GM06990 (cell line): Measurements from ENCODE around the gene CASZ1.

ENCODE experiments used
- DNase-seq: peaks from one replicate; pipeline ENCODE4 v3.0.0-alpha.2; 2011; ENCODE audit not compliant: insufficient read length; ENCODE audit errors: extremely low read depth
- H3K27me3 ChIP-seq: replicated peaks from 2 replicates; pipeline ENCODE4 v1.6.0; 2011; ENCODE audit warnings: low read length; ENCODE audit not compliant: control insufficient read depth, insufficient read depth
- H3K36me3 ChIP-seq: 2 replicates; pipeline ENCODE4 v1.5.1; 2011; ENCODE audit warnings: low read length; ENCODE audit not compliant: control insufficient read depth, insufficient read depth
- H3K4me3 ChIP-seq: replicated peaks from 2 replicates; pipeline ENCODE4 v1.5.1; 2011; ENCODE audit warnings: low read depth, mild to moderate bottlenecking, control low read depth, low read length
- TF ChIP-seq, protein P1 (sequence below): IDR thresholded peaks from 2 replicates; pipeline ENCODE4 v1.5.1; 2011; ENCODE audit warnings: low read length, control low read depth, mild to moderate bottlenecking, inconsistent platforms; ENCODE audit not compliant: insufficient read depth, poor library complexity, severe bottlenecking

Gene CASZ1

DNA sequence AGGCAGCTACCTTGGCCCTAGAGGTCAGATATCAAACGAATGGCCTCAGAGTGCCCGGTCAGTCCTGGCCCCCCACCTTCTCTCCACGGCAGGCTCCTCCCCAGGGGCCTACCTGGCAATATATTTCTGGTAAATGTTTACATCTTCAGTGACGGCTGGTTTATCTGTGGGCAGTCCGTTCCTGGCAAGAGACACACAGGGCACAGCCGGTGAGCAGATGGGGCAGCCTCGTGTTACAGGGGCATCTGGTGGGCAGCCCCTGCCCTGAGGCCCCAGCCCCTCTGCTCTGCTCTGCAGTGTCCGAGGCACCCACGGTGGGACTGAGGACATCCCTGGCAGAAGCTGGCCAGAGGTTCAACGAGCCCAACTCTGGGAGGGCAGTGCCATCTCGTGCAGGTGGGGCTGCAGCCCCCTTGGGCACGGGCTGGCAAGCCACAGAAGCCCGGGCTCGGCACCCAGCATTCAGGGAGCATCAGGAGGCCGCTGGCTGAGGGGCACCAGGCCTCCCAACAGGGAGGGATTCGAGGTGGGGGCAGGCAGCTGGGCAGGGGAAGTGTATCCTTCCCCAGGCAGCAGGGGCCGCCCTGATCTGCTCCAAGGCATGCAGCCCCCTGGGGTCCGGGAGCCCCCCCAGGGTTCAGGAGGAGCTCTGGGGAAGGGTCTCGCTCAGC, 137.9 kb downstream of the CASZ1 start:
- TF ChIP-seq, protein P1, sequence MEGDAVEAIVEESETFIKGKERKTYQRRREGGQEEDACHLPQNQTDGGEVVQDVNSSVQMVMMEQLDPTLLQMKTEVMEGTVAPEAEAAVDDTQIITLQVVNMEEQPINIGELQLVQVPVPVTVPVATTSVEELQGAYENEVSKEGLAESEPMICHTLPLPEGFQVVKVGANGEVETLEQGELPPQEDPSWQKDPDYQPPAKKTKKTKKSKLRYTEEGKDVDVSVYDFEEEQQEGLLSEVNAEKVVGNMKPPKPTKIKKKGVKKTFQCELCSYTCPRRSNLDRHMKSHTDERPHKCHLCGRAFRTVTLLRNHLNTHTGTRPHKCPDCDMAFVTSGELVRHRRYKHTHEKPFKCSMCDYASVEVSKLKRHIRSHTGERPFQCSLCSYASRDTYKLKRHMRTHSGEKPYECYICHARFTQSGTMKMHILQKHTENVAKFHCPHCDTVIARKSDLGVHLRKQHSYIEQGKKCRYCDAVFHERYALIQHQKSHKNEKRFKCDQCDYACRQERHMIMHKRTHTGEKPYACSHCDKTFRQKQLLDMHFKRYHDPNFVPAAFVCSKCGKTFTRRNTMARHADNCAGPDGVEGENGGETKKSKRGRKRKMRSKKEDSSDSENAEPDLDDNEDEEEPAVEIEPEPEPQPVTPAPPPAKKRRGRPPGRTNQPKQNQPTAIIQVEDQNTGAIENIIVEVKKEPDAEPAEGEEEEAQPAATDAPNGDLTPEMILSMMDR = no peak
- no peak for DNase-seq
- Histone ChIP-seq H3K27me3 (no peaks in the 10 kb centered on the region), H3K4me3 (no peak overlapping the region), H3K36me3 (peaks cover 1% of the 10 kb centered on the region)

DNA sequence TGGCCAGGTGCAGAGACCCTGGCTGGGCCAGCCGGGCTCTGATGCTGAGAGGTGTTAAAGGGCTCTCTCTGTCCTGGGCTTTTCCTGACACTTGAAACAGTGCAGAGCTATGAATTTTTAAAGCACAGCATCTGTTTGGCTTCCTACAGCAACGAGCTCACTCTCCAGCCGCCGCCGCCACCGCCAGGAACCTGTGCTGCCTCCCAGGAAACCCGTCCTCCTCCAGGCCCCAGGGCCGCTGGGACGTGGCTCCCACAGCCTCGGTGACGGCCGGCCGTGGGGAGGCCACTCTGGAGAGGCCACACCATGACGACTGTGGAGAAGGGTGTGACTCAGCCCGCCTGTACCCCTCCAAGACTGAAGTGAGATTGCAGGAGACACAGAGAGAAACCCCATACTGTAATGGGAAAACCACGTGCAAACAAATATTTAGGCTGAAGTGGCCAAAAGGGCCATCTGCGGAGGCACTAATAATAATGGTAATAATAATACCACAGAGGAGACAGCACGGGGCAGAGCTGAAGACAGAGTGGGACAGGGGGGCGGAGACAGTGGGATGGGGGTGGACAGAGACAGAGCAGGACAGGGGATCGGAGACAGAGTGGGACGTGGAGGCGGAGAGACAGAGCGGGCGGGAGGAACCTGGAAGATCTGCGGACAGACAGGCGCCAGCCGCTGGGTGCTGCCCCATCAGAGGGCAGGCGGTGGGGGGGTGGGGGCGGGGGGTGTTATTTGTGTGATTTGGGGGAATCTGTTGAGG, 139.2 kb downstream of the CASZ1 start:
- no peaks in the 10 kb centered on the region for H3K27me3 ChIP-seq
- TF ChIP-seq, protein P1 = no peak
- H3K4me3 ChIP-seq = no peak overlapping the region
- DNase-seq = no peak
- peaks cover 1% of the 10 kb centered on the region for H3K36me3 ChIP-seq

DNA sequence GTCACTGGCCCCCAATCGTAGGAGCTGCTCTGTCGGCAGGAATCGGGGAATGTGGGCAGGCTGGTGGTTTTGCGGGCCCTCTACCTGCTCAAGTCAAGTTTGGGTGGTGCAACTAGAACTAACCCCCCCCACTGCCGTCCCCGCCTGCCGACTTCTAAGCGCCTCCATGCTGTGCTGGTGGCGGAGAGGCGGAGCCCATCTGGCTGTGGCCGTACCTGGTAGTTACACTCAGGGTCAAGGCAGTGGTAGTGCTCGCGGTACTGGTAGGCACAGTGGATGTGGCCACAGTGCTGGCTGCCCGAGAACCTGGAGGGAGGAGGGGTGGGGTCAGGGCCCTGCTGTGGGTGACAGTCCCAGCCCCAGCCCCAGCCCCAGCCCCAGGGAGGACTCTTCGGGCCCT, 140.0 kb downstream of the CASZ1 start:
- no peak for DNase-seq
- H3K27me3 ChIP-seq = no peaks in the 10 kb centered on the region
- no peak overlapping the region for H3K4me3 ChIP-seq
- H3K36me3 ChIP-seq = peaks cover 1% of the 10 kb centered on the region
- TF ChIP-seq, protein P1 = no peak

DNA sequence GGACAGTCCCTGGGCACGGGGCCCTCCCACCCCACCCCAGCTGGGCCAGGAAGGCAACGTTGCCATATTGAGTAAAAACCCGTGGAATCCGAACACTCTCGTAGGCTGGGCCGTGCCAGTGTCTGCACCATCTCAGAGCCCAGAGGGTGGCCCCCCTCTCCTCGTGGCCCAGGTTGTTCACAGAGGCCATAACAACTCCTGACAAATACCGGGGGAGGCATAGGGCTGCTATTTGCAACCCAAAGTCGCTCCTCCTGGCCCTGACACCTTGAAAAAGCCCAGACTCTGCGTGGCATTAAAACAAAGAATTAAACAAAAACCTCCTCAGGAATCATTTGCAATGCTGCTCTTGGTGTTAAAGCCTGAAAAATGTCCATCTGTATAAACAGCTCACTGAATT, 141.4 kb downstream of the CASZ1 start:
- Histone ChIP-seq H3K4me3 (no peak overlapping the region), H3K27me3 (no peaks in the 10 kb centered on the region), H3K36me3 (peaks cover 1% of the 10 kb centered on the region)
- TF ChIP-seq, protein P1 = no peak
- DNase-seq = no peak

DNA sequence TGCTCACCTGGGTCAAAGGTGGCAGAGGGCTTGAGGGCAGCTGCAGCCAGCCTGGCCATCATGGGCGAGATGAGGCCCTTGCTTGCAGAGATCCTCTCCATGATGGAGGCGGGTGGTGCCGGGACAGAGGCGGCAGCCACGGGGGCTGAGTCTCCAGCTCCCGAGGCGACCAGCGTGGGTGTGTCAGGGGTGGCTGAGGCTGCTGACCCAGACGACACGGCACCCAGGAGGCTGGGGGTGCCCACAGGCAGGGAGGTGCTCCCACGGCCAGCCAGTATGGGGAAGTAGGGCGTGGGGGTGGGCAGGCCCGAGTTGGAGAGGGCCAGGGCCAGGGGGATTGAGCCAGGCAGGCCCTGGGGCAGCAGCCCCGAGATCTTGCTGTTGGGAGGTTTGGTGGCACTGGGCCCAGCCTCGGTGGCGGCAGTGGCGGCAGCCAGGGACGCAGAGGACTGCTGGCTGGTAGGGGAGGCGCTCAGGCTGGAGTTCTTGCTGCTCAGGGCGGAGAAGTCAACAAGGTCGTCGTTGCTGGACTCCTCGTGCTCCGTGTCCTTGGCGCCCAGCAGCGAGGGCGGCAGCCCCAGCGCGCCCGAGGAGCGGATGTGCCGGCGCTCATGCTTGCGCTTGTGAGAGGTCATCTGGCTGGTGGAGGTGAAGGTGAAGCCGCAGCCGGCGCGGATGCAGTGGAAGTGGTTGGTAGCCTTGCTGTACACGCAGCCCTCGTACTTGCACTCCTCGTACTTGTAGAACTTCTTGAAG, 142.9 kb downstream of the CASZ1 start:
- no peaks in the 10 kb centered on the region; the same call in 1 of the 2 replicates for H3K36me3 ChIP-seq
- H3K27me3 ChIP-seq = no peaks in the 10 kb centered on the region
- TF ChIP-seq, protein P1 = no peak
- no peak for DNase-seq
- no peak overlapping the region for H3K4me3 ChIP-seq
